Stimulated activated CD8-positive, alpha-beta memory T cell treated with anti-CD3 and anti-CD28 coated beads, Interleukin-12 subunit alpha, Interleukin-12 subunit beta, amount 100 ng/mL, for 24 hours (primary cell): Measurements from ENCODE around the gene HIVEP2.
"Not testable (repeated sequence)": the region's sequence is repeated elsewhere in the genome, so short reads cannot be mapped to it uniquely, and the experiment has no call there.

Experiments
- DNase-seq: peaks from one replicate; pipeline ENCODE4 v3.0.0-alpha.2; 2020; ENCODE audit errors: extremely low read depth

HIVEP2 gene, protein sequence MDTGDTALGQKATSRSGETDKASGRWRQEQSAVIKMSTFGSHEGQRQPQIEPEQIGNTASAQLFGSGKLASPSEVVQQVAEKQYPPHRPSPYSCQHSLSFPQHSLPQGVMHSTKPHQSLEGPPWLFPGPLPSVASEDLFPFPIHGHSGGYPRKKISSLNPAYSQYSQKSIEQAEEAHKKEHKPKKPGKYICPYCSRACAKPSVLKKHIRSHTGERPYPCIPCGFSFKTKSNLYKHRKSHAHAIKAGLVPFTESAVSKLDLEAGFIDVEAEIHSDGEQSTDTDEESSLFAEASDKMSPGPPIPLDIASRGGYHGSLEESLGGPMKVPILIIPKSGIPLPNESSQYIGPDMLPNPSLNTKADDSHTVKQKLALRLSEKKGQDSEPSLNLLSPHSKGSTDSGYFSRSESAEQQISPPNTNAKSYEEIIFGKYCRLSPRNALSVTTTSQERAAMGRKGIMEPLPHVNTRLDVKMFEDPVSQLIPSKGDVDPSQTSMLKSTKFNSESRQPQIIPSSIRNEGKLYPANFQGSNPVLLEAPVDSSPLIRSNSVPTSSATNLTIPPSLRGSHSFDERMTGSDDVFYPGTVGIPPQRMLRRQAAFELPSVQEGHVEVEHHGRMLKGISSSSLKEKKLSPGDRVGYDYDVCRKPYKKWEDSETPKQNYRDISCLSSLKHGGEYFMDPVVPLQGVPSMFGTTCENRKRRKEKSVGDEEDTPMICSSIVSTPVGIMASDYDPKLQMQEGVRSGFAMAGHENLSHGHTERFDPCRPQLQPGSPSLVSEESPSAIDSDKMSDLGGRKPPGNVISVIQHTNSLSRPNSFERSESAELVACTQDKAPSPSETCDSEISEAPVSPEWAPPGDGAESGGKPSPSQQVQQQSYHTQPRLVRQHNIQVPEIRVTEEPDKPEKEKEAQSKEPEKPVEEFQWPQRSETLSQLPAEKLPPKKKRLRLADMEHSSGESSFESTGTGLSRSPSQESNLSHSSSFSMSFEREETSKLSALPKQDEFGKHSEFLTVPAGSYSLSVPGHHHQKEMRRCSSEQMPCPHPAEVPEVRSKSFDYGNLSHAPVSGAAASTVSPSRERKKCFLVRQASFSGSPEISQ (N-terminal part only)

DNA sequence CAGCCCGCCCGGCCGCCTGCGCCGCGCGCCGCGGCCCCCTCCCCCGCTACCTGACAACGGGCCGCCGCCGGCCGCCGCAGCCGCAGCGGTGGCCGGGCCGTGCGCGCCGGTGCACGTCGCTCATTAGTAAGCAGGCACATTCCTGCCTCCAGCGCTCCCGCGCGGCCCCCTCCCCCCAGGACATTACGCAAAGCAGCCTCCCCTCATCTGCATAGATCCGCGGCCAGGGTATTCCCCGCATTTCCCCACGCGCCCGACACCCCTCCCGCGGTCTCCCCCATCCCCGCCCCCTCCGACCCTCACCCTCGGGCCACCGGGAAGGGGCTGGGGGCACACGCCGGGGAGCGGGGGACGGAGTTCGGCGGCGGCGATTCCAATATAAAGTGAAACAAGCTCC is at the start of gene HIVEP2:
TSS of gene HIVEP2 (minus strand) at position 128 of the 397 bp plus-strand sequence. CDS start 170,438 bp downstream, outside the sequence.
- peak; percentile 82 for DNase-seq

DNA sequence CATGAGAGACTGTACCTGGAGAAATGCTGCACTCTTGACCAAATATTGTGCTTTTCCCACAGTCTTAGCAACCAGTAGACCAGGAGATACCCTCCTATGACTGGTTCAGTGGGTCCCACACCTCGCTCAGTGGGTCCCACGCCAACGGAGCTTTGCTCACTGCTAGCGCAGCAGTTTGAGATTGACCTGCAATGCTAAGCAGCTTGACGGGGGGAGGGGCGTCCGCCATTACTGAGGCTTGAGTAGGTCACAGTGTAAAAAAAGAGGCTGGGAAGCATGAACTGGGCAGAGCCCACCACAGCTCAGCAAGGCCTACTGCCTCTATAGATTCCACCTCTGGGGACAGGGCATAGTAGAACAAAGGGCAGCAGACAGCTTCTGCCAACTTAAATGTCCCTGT is 49.0 kb upstream of the HIVEP2 start:
- no peak for DNase-seq

DNA sequence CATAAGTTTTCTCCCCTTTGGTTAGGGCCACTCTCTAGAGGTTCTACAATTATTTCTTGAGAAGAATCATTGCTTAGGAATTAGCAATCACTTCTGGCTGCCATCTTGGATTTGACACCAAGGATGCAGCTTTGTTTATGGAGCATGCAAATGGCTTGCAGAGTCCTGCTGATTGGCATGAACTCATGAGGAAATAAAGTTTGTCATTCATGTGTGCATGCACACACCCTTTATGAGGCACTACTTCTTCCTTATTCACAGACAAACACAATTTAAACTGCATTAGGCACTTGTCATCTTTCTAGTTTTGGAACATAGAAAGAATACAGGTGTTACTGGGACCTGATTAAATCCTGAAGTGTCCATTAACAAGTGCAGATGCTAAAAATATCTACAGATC is 42.5 kb upstream of the HIVEP2 start:
- no peak for DNase-seq

DNA sequence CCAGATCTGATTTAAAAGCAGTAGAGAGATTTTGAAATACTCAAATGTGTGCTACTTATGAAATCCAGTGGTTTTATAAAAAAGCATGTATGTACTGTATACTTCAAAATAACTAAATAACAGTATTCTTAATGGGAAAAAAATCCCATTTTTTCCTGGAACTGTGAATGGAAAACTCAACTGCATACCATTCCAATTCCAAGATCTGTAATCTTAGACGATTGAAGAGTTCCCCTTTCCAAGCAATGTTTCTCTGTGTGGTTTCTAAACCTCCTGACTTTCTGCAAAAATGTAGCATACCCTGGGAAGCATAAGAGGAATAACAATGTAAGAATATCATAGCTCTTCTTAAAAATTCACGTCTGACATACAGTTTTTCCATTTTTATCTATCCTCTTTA is 40.3 kb upstream of the HIVEP2 start:
- DNase-seq = no peak

DNA sequence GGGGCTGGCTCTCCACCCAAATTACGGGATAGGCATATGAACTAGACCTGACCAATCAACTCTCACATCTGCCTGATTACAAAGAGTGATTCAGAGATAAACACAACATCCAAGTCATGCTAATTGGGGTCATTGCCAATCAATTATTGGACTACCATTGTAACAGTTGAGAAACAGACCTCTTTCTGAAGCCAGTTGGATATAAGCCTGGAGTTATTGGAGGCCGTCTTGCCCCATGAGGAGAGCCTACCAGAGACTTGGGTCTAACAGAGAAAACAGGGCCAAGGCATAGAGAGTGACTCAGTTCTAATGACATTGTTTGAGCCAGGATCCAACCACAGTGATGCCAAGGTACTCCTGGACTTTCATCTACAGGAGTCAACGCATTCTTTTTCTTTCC is 39.4 kb upstream of the HIVEP2 start:
- no peak for DNase-seq

DNA sequence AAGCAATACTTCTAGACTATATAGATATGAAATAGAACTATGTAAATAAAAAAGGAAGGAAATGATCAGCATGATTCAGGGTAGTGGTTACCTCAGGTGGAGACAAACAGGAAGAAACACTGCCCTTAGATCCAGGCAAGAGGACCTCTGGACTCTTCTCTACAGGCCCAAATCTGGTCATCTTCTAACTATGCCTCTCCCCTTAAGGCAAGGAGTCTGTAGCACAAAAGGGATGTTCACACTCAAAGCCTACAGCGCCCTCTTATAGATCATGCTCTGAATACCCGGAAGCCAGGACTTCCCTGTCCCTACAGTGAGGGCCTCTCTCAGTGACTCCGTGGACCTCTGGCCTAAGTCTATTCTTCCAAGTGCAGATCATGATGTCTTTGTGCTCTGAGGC is 30.4 kb upstream of the HIVEP2 start:
- DNase-seq = no peak

DNA sequence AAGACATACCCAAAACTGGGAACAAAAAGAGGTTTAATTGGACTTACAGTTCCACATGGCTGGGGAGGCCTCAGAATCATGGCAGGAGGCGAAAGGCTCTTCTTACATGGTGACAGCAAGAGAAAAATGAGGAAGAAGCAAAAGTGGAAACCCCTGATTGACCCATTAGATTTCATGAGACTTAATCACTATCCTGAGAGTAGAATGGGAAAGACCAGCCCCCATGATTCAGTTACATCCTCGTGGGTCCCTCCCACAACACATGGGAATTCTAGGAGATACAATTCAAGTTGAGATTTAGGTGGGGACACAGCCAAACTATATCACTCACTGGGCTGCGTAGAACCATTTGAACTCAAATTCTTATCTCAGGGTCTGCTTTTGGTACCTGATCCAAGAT is 26.0 kb upstream of the HIVEP2 start:
- not testable (repeated sequence) for DNase-seq

DNA sequence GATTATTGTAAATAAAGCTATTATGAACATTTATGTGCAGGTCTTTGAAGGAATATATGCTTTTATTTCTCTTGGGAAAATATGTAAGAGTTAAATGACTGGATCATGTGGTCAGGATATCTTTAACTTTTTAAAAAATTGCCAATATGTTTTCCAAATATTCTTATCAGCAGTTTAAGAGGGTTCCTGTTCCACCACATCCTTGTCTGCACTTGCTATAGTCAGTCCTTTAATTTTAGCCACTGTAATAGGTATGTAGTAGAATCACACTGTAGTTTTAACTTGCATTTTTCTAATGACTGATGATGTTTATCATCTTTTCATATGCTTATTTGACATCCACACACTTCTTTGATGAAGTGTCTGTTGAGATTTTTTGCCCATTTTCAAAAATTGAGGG is 23.6 kb upstream of the HIVEP2 start:
- no peak for DNase-seq

DNA sequence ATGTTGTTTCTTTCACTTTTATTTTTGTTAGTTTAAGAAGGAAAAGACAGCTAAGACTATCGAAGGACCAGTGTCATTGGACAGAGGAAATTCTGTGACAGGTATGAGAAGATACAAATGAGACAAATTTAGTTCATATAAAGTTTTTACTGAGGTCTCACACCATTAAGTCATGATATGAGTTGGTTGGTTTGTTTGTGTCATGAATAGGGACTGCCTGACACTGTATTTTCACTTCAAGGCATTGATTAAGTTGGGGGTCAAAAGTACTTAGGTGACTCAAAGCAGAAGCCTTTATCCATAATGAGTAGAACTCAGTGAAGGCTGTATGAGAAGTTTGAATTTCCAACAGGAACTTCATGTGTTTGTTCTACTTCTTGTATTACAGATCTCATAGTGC is 21.3 kb upstream of the HIVEP2 start:
- DNase-seq = no peak

DNA sequence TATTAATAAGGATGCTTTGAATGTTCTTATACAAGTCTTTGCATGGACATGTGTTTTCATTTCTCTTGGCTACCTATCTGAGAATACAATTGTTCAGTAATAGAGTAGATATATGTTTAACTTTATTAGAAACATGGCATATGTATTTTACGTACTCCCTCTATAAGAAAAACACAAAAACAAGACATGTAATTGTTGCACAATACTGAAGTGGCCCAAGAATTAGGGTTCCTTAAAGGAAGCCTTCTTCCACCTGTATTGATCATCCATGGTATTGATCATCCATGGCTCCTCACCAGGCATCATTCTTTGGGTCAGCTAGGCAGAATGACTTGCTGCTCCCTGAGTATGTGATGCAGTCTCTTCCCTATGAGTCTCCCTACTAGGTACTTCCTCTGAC is 20.2 kb upstream of the HIVEP2 start:
- DNase-seq = no peak

DNA sequence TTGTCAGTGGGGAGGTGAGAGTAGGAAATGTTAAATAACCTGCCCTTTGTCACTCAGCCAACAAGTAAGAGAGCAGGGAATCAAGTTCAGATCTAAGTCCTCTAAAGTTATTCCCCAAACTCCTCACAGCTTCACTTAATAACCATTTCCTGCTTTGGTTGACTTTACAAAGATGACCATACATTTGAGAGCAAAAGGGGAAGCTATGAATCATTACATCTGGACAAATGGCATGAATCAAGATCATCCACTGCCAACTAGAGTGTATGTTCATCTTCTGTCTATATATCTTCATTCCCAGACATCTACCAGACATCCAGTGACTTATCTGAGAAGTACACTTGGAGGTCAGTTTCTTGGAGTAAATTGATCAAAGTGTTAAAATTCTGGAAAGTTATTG is 15.1 kb upstream of the HIVEP2 start:
- no peak for DNase-seq

DNA sequence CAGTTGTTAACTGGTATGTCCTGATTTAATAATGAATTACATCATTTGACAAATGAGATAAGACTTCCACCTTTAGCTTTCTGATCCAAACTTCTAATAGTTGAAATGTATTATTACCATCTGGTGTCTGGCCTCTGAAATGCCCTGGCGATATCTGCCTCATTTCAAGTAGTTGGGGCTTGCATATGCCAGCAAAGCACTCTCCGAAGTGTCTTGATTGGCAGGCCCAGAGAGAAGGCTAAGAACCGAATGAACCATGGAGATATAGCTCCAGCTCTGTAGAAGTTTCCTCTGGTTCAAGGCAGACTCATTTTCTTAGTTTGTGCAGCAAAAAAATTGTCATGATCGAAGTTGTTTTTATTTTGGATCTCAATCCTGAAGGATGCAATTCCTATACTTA is 13.4 kb upstream of the HIVEP2 start:
- no peak for DNase-seq

DNA sequence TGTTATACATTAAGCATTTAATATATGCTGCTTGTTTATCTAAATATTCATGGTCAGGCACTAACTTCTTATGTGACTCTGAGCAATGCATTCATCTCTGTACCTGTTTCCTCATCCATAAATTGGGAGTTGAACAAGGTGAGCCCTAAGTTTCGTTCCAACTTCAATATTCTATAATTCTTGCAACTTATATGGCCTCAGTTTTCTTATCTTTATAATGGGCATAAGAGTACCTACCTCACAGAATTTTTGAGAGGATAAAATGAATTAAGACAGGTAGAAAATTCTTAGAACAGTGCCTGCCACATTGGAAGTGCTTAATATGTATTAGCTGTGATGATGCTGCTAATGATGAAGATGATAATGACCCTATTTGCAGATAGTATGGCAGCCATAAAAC is 11.8 kb upstream of the HIVEP2 start:
- no peak for DNase-seq

DNA sequence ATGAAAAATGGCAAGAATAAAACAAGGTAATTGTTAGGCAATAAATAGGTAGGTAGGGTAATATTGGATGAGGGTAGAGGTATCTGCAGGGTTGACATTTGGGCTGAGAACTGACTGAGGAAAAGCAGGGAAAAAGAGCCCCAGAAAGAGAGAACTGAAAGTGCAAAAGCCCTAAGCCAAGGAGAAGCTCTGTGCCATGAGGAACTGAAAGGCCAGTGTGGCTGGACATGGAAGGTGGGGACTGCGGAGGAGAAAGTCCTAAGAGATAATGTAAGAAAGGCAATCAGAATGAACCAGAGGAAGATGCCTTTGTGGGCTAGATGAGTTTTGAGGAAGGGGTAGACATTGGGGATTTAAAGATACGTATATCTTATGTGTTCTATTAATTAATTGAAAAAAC is 9.9 kb upstream of the HIVEP2 start:
- DNase-seq = no peak

DNA sequence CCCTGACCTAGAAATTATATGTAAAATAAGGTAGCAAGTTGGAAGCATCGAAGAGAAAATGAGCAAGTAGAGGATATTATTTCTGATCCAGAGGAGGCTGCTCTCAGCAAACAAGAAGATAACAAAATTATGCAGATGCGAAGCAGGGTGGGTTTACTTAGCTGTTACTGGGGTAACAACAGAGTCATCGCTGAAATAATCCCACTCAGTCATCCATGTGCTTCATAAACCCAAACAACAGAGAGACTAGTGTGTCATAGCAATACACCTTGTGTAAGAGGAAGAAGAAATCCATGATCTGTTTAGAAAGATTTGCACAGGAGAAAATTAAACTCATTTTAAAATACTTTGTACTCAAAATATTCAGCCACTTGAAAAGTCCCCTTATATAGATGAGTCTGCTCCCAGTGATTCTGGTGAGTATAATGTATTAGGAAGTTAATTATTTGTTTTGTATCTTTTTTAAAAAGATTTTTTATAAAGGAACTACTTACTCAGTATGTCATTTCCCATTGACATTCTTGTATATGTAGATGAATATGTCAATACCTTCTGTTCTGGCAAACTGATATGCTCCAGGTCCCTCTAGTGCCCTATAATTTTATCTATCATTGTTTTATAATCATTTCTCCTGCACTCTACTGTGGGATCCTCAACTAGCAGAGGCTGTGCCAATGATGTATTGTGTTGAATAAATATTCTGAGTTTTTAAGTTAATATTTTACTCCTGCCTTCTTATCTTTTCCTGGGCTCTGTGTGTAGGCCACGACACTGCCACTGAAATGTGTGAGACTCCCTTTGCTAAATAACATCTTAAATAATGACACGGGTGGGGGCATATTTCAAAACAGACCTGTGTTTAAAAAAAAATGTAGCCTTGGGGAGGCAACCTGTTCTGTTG is 8.6 kb upstream of the HIVEP2 start:
- no peak for DNase-seq

DNA sequence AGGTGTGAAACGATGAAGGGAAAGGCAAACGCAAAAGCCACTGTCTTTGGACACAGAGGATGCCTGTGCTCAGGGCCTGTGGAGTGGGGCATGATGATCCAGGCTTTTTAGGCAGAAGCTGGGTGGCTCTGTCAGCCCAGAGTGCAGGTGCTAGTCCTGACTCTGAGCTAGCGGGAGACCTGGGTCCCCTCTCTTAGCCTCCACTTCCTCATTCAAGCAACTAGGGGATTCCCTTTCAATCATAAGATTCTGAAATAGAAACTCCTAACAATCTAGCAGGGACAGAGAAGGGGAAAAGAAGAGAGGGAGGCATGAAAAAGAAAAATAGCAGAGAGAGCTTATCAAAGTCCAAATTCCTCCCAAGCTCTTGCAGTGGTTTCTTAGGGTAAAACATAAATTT is 7.6 kb upstream of the HIVEP2 start:
- DNase-seq = no peak

DNA sequence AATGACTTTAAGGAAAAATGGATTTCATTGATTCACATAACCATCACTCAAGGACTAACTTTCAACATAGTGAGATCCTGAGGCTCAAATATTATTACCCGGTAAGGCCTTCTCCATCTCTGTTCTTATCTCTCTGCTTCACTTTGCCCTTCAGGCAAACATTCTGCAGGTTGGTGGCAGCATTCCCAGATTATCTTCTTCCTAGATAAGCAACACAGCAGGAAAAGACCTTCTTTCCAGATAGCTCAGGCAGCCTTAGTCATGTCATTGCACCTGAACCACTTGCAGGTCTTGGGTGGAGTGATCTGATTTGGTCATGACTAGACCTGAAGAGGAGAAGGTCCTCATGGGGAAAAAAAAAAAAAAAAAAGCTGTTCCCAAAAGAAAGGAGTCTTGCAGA is 5.3 kb upstream of the HIVEP2 start:
- DNase-seq = no peak

DNA sequence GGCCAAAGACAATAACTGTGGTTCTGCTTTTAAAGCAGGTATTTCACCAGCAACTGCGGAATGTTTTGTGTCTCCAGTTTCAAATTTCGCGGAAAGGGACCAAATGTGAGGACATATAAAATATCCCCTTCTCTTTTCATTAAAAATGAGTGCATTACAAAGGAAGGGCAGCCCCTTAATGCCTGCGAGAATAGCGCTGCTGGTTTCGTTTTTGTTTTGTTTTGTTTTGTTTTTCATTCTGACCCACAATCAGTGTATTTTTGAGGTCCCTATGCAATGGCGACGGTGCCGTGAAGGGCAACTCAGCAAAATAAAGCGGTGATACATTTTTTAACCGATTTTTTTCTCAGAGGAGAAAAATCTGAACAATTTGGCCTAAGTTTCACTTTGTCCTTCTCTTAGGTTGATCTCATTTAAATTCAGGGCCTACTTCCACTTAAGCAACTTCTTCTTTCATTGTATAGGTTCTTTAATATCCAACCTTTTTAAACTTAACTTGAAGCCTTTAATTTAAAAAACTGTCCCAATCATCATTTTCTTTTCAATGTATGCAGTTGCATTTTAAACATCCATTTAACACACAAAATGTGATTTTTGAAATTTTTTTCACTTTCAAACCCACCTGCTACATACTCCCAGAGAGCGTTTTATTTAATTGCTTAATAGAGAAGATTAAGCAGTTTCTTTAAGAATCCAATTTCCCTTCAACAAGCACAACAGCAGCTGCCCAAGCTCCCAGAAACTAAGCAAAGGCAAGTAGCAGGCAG is 2.9 kb upstream of the HIVEP2 start:
- DNase-seq = no peak

DNA sequence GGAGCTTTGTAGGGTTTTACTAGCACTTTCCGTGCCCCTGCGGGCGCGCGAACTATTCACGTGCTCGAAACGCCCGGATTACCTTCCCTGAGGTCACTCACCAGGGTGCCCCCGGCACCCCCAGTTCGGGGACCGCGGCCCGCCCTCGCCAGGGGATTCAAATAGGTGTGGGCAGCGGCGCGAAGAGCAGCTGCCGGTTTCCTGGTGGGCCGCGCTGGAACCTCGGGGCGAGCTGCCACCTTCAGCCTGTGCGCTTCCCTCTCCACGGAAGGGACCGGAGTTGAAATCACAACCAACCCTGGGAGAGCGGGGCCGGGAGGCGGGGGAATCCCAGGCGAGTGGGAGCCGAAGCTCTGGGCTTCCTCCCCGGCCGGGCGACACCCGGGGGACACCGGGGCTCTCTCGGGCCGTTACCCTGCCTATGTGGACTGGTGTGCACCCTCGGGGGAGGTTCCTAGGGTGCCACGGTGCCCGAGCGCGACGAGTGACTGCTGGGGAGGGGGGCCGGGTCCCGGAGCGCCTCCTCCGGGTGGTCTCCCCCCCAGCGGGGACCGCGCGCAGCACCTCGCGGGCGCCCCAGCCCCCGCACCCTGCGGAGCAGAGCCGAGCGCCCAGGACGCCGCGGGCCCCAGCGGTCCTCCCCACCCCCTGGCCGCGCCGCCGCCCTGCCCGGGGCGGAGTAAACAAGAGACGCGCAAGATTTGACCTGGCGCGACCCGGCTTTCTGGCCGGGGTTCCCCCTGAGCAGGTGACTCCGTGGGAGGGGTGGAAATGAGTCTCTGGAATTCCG is 2.1 kb upstream of the HIVEP2 start:
- no peak for DNase-seq
